Fibroblast of villous mesenchyme (primary cell): Measurements from ENCODE around the gene AFG3L2. TPM values are rescaled to one million over a fixed set of nuclear protein-coding genes. Genes with fewer than 3 reads are reported as not detected.

Source experiments
- DNase-seq: peaks from one replicate; pipeline ENCODE4 v3.0.0-alpha.2; 2010; ENCODE audit warnings: low read depth
- H3K4me3 ChIP-seq: 2 replicates; pipeline ENCODE4 v1.5.1; 2011; ENCODE audit warnings: low read depth, mild to moderate bottlenecking, low read length
- total RNA-seq: library from RNA; depleted of rRNA; stranded (reverse); fragments of >200 nt; gene quantifications from 2 replicates; pipeline ENCODE4 v1.2.3, GENCODE V29; 2012
- TF ChIP-seq, protein P1 (sequence below): IDR thresholded peaks from 2 replicates; pipeline ENCODE4 v1.5.1; 2012; ENCODE audit warnings: low read depth, mild to moderate bottlenecking, low read length; ENCODE audit not compliant: insufficient read depth

Gene AFG3L2
- total RNA-seq, 1 donor = 63.0 TPM

DNA sequence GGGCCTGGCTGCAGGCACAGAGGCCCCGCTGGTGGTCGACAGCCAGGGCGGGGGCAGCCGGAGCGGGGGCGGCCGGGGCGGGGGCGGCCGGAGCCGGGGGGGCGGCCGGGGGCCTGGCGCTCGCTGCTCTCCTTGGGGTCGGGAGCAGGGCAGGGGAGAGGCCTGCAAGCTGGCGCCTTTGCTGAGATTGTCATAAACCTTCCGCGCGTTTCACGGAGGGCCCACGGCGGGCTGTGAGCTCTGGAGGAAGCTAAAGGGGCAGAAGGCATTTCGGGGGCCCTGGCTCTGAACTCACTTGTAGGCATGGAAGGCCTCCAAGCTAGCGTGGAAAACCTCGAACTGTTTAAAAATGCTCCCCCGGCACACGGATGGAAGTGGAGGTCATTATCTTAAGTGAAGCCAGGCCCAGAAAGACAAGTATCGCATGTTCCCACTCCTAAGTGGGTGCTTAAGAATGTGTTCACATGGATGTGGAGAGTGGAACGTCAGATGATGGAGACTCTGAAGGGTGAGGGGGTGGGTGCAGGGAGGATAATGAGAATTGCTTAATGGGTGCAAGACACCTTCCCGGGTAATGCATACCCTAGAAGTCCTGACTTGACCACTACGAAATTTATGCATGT lies 31.3 kb upstream of the AFG3L2 start:
- peak overlapping the region; percentile 64 for H3K4me3 ChIP-seq
- DNase-seq = peak; percentile 38
- TF ChIP-seq, protein P1, sequence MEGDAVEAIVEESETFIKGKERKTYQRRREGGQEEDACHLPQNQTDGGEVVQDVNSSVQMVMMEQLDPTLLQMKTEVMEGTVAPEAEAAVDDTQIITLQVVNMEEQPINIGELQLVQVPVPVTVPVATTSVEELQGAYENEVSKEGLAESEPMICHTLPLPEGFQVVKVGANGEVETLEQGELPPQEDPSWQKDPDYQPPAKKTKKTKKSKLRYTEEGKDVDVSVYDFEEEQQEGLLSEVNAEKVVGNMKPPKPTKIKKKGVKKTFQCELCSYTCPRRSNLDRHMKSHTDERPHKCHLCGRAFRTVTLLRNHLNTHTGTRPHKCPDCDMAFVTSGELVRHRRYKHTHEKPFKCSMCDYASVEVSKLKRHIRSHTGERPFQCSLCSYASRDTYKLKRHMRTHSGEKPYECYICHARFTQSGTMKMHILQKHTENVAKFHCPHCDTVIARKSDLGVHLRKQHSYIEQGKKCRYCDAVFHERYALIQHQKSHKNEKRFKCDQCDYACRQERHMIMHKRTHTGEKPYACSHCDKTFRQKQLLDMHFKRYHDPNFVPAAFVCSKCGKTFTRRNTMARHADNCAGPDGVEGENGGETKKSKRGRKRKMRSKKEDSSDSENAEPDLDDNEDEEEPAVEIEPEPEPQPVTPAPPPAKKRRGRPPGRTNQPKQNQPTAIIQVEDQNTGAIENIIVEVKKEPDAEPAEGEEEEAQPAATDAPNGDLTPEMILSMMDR = no peak

GRCh38 chr18:12406371-12407111 lies 29.5 kb upstream of the AFG3L2 start:
- TF ChIP-seq, protein P1 = no peak
- no peak for DNase-seq
- H3K4me3 ChIP-seq = no peak overlapping the region

DNA sequence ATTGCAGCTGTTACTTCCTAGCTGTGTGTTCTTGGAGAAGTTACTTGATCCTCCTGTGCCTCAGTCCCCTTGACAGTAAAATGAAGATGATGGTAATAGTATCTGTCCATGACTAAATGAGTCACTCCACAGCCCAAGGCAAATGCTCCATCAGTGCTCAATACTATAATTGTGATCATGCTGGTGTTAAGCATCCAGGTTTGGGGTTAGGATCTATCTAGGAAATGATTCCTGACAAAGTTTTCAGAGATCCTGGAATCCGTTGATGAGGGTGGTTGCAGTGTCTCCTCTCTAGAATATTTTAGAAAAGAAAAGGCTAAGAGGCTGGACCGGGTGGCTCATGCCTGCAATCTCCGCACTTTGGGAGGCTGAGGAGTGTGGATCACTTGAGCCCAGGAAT lies 28.0 kb upstream of the AFG3L2 start:
- no peak overlapping the region for H3K4me3 ChIP-seq
- TF ChIP-seq, protein P1 = no peak
- DNase-seq = no peak

GRCh38 chr18:12403601-12404506 lies 26.8 kb upstream of the AFG3L2 start:
- H3K4me3 ChIP-seq = no peak overlapping the region
- DNase-seq = peak; percentile 88
- TF ChIP-seq, protein P1 = no peak

DNA sequence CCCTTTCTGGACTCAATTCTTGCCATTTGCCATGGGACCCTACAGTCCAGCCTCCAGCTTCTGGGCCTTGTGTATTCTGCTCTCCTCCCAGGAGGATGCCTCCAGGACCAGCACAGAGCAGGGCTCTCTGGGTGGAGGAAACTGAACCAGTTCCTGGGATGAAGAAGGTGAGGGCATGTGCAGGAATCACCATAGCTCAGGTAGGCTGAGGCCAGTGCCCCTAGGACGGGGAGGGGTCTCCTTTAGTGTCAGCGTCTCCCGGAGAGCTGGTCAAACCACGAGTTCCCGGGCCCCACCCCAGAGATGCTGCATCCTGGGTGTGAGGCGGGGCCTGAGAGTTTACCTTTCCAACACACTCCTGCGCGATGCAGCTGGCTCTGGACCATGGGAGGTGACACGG lies 24.9 kb upstream of the AFG3L2 start:
- no peak for DNase-seq
- TF ChIP-seq, protein P1 = no peak
- no peak overlapping the region for H3K4me3 ChIP-seq

GRCh38 chr18:12399231-12399630 lies 22.2 kb upstream of the AFG3L2 start:
- DNase-seq = no peak
- H3K4me3 ChIP-seq = no peak overlapping the region
- TF ChIP-seq, protein P1 = no peak
